Natural killer cell (primary cell): Measurements from ENCODE around the gene RBM15B. TPM values are rescaled to one million over a fixed set of nuclear protein-coding genes. Genes with fewer than 3 reads are reported as not detected.
A peak's percentile ranks its signal among the peaks of the same experiment; 100 is the strongest.

Source experiments
- ATAC-seq, 3 donors: fragments of 150-1000 bp in 2 of 3; fragments of 200-7000 bp in 1 of 3; cut with Tn5 transposase; 1 replicate in 1 of 3; 2 replicates in 2 of 3; pipeline ENCODE4 v1.10.0; 2021; ENCODE audit warnings: mild to moderate bottlenecking in 2 of 3, moderate library complexity in 2 of 3
- DNase-seq, 2 donors: peaks; one replicate each; pipeline versions ENCODE4 v3.0.0 to v3.0.0-alpha.2; 2013 to 2021; ENCODE audit warnings: mixed read lengths in 1 of 2
- H3K27ac ChIP-seq: one replicate; pipeline ENCODE4 v1.5.1; 2013; ENCODE audit warnings: mild to moderate bottlenecking, low read length
- H3K27me3 ChIP-seq: one replicate; pipeline ENCODE4 v1.6.1; 2013; ENCODE audit warnings: low read length; ENCODE audit not compliant: control insufficient read depth, insufficient read depth
- H3K36me3 ChIP-seq: one replicate; pipeline ENCODE4 v1.6.1; 2013; ENCODE audit warnings: low read length; ENCODE audit not compliant: control insufficient read depth, insufficient read depth
- H3K4me1 ChIP-seq: one replicate; pipeline ENCODE4 v1.6.1; 2013; ENCODE audit warnings: low read length; ENCODE audit not compliant: control insufficient read depth, insufficient read depth
- H3K4me3 ChIP-seq: one replicate; pipeline ENCODE4 v1.5.1; 2013; ENCODE audit warnings: low read length
- H3K9me3 ChIP-seq: one replicate; pipeline ENCODE4 v1.6.1; 2013; ENCODE audit warnings: low read length; ENCODE audit not compliant: control insufficient read depth, insufficient read depth
- H3K27ac Mint-ChIP-seq, 2 donors: one replicate each; pipeline ENCODE4 v1.8.0; 2022; ENCODE audit warnings: mild to moderate bottlenecking in 2 of 2, mixed read lengths in 2 of 2, moderate library complexity in 1 of 2
- H3K27me3 Mint-ChIP-seq, 2 donors: one replicate each; pipeline ENCODE4 v1.8.0; 2022; ENCODE audit warnings: low read depth in 2 of 2, mixed read lengths in 2 of 2
- H3K36me3 Mint-ChIP-seq: one replicate; pipeline ENCODE4 v1.8.0; 2022; ENCODE audit warnings: mixed read lengths
- H3K4me1 Mint-ChIP-seq, 2 donors: one replicate each; pipeline ENCODE4 v1.8.0; 2022; ENCODE audit warnings: mixed read lengths in 2 of 2
- H3K4me3 Mint-ChIP-seq: one replicate; pipeline ENCODE4 v1.8.0; 2022; ENCODE audit warnings: mild to moderate bottlenecking, moderate library complexity, mixed read lengths
- H3K9me3 Mint-ChIP-seq, 2 donors: one replicate each; pipeline ENCODE4 v1.8.0; 2022; ENCODE audit warnings: mixed read lengths in 2 of 2
- CTCF ChIP-seq: fragments of 200-600 bp; IDR thresholded peaks from one replicate; pipeline ENCODE4 v1.8.0; 2022; ENCODE audit warnings: antibody characterized with exemption
- WGBS: methylation state at CpG from one replicate; pipeline ENCODE4 v1.1.7; 2013; ENCODE audit warnings: missing lambda C conversion rate; ENCODE audit not compliant: insufficient coverage; 5-methylcytosine and 5-hydroxymethylcytosine counted together
- intact Hi-C: fragments of 100-400 bp; cut with micrococcal nuclease; formaldehyde crosslinking; loops from one replicate; pipeline ENCODE4 v1.14.2; 2022
- total RNA-seq, 4 donors: library from RNA; stranded (reverse); fragments of 120-200 nt in 1 of 4; gene quantifications; one replicate each; pipeline versions ENCODE4 v1.2.3 to v1.2.4, GENCODE V29; 2013 to 2022

The RBM15B gene
- total RNA-seq, 3 donors from 2014 or later (not counting 1 experiment from before 2014, with no cell fraction given): 23.7 to 29.0 (median 28.6) TPM

DNA sequence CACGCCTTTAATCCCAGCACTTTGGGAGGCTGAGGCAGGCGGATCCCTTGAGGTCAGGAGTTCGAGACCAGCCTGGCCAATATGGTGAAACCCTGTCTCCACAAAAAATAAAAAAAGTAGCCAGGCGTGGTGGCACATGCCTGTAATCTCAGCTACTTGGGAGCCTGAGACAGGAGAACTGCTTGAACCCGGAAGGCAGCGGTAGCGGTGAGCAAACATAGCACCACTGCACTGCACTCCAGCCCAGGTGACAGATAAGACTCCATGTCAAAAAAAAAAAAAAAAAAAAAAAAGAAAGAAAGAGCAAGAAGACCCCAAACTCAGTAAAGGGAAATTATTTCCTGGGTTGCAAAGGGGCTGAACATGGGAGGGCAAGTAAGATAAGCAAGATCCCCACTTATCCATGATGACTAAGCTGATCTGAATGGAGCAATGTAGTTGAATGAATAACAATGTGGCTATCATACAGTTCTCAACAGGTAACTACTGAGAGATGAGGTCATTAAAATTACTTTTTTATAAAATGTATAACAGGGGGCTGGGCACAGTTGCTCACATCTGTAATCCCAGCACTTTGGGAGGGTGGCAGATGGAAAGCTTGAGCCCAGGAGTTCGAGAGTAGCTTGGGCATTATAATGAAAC is 46.0 kb downstream of the RBM15B start:
- intact Hi-C loops: no loop called here
- ATAC-seq (no peak), DNase-seq (no peak)
- H3K27ac ChIP-seq: no peak overlapping the region
- no peaks in the 10 kb centered on the region for H3K27me3 ChIP-seq
- peaks cover 43% of the 10 kb centered on the region for H3K36me3 ChIP-seq
- Mint-ChIP-seq H3K9me3 (no peaks in the 10 kb centered on the region), H3K36me3 (peaks cover 9% of the 10 kb centered on the region), H3K27me3 (no peaks in the 10 kb centered on the region), H3K4me3 (no peak overlapping the region), H3K27ac (peak overlapping the region in 1 of 2 donors; percentile 45), H3K4me1 (peaks cover 5 to 8% of the 10 kb centered on the region in 2 donors)
- WGBS: 98% methylated on average over 8 of the region's 8 CpGs
- no peaks in the 10 kb centered on the region for H3K9me3 ChIP-seq
- no peaks in the 10 kb centered on the region for H3K4me1 ChIP-seq
- TF ChIP-seq CTCF: no peak
- H3K4me3 ChIP-seq: no peak overlapping the region

GRCh38 chr3:51441282-51442030 is 50.4 kb downstream of the RBM15B start:
- no peaks in the 10 kb centered on the region for H3K27me3 Mint-ChIP-seq
- H3K9me3 Mint-ChIP-seq: no peaks in the 10 kb centered on the region
- H3K27ac Mint-ChIP-seq: peak overlapping the region in 1 of 2 donors; percentile 16
- Histone ChIP-seq H3K27ac (no peak overlapping the region), H3K9me3 (no peaks in the 10 kb centered on the region), H3K4me1 (no peaks in the 10 kb centered on the region), H3K27me3 (no peaks in the 10 kb centered on the region), H3K36me3 (peaks cover 44% of the 10 kb centered on the region), H3K4me3 (no peak overlapping the region)
- 82% methylated on average over 6 of the region's 8 CpGs for WGBS
- H3K4me3 Mint-ChIP-seq: no peak overlapping the region
- intact Hi-C loops: no loop called here
- no peak for TF ChIP-seq CTCF
- ATAC-seq: no peak
- peaks cover 13% of the 10 kb centered on the region for H3K36me3 Mint-ChIP-seq
- DNase-seq: peak in 1 of 2 donors; percentile 10
- peaks cover 0 to 9% of the 10 kb centered on the region in 2 donors for H3K4me1 Mint-ChIP-seq

DNA sequence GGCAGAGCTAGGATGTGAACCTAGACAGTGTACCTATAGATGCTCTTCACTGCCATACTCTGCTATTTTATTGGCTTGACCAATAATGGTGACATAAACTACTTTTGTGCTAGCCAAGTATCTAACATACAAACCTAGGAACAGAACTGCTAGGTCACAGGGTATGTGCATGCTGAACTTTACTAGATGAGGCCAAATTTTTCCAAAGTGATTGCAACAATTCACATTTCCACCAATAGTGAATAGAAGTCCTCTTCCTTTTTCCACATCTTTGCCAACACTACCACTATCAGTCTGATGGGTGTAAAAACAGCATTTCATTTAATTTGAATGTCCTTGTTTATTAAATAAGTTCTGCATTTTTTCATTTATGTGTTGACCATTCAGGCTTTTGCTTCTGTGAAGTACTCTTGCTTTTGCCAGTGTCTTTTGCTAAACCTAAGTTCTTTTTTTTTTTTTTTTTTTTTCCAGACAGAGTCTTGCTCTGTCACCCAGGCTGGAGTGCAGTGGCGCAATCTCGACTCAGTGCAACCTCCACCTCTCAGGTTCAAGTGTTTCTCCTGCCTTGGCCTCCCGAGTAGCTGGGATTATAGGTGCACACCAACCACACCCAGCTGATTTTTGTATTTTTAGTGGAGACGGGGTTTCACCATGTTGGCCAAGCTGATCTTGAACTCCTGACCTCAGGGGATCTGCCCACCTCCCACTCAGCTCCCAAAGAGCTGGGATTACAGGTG is 54.6 kb downstream of the RBM15B start:
- Histone ChIP-seq H3K36me3 (peaks cover 23% of the 10 kb centered on the region), H3K27ac (no peak overlapping the region), H3K9me3 (no peaks in the 10 kb centered on the region), H3K4me3 (no peak overlapping the region), H3K27me3 (no peaks in the 10 kb centered on the region), H3K4me1 (no peaks in the 10 kb centered on the region)
- Mint-ChIP-seq H3K36me3 (peaks cover 13% of the 10 kb centered on the region), H3K27me3 (no peaks in the 10 kb centered on the region), H3K27ac (peak overlapping the region in 1 of 2 donors; percentile 41), H3K4me3 (no peak overlapping the region), H3K4me1 (peaks cover 4 to 25% of the 10 kb centered on the region in 2 donors), H3K9me3 (no peaks in the 10 kb centered on the region)
- intact Hi-C loops: no loop called here
- 100% methylated on average over 4 of the region's 4 CpGs for WGBS
- ATAC-seq (no peak), DNase-seq (no peak)
- TF ChIP-seq CTCF: no peak

Other genes with a start within 250 kb of the RBM15B start
- 10 to 100 TPM; 51.7 to 58.6 (median 58.3) TPM for gene MANF, start 6.0 kb upstream of the RBM15B start, total RNA-seq
- 10 to 100 TPM; 21.8 to 26.9 (median 23.4) TPM for gene DCAF1, start 108.7 kb downstream of the RBM15B start, total RNA-seq
- gene RAD54L2, start 147.4 kb downstream of the RBM15B start, total RNA-seq: 10 to 100 TPM; 49.7 to 59.1 (median 57.9) TPM